ENCODE data around the gene F2RL2.

F2RL2 gene

GRCh38 chr5:76583163-76584047, 39.8 kb downstream of the F2RL2 start:
- no peak for DNase-seq (ENCODE audit: low read depth in 3 of 3)

GRCh38 chr5:76582230-76583162, 40.7 kb downstream of the F2RL2 start:
- DNase-seq (ENCODE audit: low read depth in 3 of 3), result peak in 1 of 3 experiments; percentile 6

GRCh38 chr5:76580981-76581380, 42.2 kb downstream of the F2RL2 start:
- DNase-seq (ENCODE audit: low read depth in 3 of 3), result no peak

- DNase-seq (ENCODE audit: low read depth in 3 of 3), result no peak
Measured at GRCh38 chr5:76579166-76579937, 43.9 kb downstream of the F2RL2 start.

- DNase-seq (ENCODE audit: low read depth in 3 of 3), result no peak
Measured at GRCh38 chr5:76576996-76577395, 46.2 kb downstream of the F2RL2 start.

GRCh38 chr5:76576450-76576849, 46.8 kb downstream of the F2RL2 start:
- no peak for DNase-seq (ENCODE audit: low read depth in 3 of 3)

- no peak for DNase-seq (ENCODE audit: low read depth in 3 of 3)
Measured at GRCh38 chr5:76571559-76571958, 51.6 kb downstream of the F2RL2 start.

GRCh38 chr5:76570153-76570552, 53.0 kb downstream of the F2RL2 start:
- DNase-seq (ENCODE audit: low read depth in 3 of 3), result no peak

Measured in stimulated activated CD4-positive, alpha-beta T cell treated with anti-CD3 and anti-CD28 coated beads, TNF-alpha, amount 100 ng/mL, for 24 hours (primary cell).